Vagina (tissue), 2 donors: Measurements from ENCODE around the gene HPF1.

Source experiments
- POLR2A ChIP-seq, 2 donors: fragments of 450-650 bp; IDR thresholded peaks; one replicate each; pipeline ENCODE4 v1.6.1; 2017; ENCODE audit warnings: antibody characterized with exemption in 2 of 2, mild to moderate bottlenecking in 2 of 2, moderate library complexity in 2 of 2
- POLR2AphosphoS5 ChIP-seq, 2 donors: sonication (generic); formaldehyde crosslinking; IDR thresholded peaks; one replicate each; pipeline ENCODE4 v1.9.0; 2017; ENCODE audit warnings: antibody characterized with exemption in 2 of 2, mild to moderate bottlenecking in 2 of 2, low read depth in 1 of 2; ENCODE audit not compliant: insufficient read depth in 1 of 2
- TF ChIP-seq, protein P1 (sequence below), 3 experiments: fragments of 450-650 bp in 2 of 3; fragments of 200-600 bp in 1 of 3; sonication (generic) in 1 of 3; IDR thresholded peaks; one replicate each; pipeline ENCODE4 v1.5.1; 2017 to 2019; ENCODE audit warnings: antibody characterized with exemption in 3 of 3, mild to moderate bottlenecking in 2 of 3, moderate library complexity in 2 of 3

DNA sequence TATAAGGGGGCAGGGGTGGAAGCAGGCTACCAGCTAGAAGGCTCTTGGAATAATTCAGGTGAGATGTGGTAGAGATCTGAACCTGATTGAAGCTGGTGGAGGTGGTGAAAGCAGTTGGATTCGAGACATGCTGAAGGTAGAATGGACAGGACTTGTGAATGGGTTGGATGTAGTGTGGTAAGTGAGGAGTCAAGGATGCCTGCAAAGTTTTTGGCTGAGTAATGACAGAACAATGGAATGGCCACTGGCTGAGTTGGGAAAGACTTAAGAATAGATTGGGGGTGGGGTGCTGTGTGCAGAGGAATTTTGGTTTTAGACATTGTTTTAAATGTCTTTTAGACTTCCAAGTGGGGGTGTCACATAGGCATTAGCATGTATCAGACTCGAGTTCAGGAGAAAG is 33.5 kb downstream of the HPF1 start:
- TF ChIP-seq, protein P1, sequence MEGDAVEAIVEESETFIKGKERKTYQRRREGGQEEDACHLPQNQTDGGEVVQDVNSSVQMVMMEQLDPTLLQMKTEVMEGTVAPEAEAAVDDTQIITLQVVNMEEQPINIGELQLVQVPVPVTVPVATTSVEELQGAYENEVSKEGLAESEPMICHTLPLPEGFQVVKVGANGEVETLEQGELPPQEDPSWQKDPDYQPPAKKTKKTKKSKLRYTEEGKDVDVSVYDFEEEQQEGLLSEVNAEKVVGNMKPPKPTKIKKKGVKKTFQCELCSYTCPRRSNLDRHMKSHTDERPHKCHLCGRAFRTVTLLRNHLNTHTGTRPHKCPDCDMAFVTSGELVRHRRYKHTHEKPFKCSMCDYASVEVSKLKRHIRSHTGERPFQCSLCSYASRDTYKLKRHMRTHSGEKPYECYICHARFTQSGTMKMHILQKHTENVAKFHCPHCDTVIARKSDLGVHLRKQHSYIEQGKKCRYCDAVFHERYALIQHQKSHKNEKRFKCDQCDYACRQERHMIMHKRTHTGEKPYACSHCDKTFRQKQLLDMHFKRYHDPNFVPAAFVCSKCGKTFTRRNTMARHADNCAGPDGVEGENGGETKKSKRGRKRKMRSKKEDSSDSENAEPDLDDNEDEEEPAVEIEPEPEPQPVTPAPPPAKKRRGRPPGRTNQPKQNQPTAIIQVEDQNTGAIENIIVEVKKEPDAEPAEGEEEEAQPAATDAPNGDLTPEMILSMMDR (IDR thresholded peaks at IDR 0.05): no peak
- no peak for TF ChIP-seq POLR2A (IDR thresholded peaks at IDR 0.05)
- TF ChIP-seq POLR2AphosphoS5 (IDR thresholded peaks at IDR 0.05; ENCODE audit: insufficient read depth in 1 of 2, low read depth in 1 of 2): no peak
